COLO668 (cell line): ENCODE measurements around the gene SNAI1.
A peak's percentile ranks its signal among the peaks of the same experiment; 100 is the strongest.

Experiments used
- DNase-seq: peaks from one replicate; lab custom pipeline; 2025; ENCODE audit not compliant: unreplicated experiment; lab: John Stamatoyannopoulos, UW

The SNAI1 gene

DNA sequence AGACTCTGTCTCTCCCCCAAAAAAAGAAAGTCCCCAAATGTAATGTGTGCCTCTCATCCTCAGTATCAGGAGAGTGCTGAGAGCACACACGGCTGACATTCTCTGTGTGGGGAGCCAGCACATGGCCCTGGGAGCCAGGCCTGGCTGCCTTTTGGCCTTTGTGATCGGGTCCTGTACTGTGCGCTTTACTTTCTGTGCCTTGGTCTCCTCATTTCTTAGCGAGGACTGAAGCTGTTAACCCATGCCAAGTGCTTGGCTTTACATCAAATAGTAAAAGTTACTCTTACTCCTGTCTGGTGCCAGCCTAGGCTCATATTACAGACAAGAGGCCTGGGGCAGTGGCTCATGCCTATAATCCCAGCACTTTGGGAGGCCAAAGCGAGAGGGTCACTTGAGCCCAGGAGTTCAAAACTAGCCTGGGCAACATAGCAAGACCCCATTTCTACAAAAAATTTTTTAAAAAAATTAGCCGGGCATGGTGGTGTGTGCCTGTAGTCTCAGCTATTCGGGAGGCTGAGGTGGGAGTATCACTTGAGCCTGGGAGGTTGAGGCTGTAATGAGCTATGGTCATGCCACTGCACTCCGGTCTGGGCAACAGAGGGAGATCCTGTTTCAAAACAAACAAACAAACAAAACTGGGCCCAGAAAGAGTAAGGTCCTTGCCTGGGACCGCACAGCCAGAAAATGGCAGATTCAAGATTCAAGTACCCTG, 50.3 kb downstream of the SNAI1 start:
- DNase-seq, result no peak

DNA sequence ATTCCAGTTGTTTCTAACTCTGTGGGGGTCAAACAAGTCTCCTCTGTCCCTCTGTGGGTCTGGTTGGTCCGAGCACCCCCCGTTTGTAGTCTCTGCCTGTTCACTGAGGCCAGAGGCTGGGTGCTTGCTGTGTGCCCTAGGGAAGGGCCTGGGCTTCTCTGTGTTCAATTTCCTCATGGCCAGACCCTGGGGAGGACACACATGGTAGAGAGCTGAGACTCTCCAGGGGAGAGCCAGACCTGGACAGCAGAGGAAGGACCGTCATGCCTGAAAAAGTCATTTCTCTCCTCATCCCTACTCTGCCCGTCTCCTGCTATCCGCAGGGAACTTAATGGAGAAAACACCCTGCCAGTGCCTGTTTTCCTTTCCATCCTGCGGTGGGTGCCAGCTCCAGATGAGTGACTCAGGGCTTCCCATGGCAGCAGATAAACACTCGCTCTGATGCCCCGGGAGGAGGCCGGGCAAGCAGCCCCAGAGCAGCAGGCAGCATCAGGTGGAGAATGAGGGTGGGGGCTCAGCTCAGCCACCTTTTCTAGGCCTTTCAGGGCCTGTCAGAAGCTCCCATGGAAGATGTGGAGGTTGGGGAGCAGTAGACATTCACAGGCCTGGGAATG, 51.9 kb downstream of the SNAI1 start:
- DNase-seq, result no peak

DNA sequence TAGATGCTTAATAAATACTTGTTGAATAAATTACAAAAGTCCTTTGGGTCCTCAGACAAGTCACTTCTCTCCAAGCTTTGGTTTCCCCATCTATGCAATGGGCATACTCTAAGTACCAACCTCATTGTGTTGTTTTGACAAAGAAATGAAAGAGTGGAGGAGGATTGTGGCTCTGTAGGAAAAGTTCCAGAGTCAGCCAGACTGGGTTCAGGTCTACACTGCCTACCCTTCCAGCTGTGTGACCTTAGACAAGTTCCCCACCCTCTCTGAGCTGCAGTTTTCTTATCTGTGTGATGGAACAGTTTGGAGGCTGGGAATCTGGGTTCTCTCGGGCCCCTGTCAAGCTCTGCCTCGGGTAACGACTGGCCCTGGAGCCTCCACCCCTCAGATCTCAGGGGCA, 53.9 kb downstream of the SNAI1 start:
- no peak for DNase-seq

DNA sequence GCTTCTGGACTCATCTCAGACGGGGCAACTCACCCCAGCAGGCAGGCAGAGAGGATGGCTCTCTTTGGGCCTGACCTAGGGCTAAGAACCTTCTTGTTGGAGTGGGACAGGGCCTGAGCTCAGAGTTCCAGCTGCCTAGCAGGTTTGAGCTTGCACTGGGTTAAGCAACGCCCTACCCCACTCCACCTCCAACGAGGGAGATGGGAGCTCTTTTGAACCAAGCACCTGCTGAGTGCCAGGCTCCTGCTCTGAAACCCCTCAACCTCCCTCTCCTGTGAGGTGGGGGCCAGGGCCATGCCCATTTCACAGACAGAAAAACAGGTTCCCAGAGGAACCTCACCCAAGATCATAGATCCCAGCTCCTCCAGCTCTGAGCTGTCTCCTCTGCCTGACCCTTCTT, 54.3 kb downstream of the SNAI1 start:
- peak; percentile 35 for DNase-seq

DNA sequence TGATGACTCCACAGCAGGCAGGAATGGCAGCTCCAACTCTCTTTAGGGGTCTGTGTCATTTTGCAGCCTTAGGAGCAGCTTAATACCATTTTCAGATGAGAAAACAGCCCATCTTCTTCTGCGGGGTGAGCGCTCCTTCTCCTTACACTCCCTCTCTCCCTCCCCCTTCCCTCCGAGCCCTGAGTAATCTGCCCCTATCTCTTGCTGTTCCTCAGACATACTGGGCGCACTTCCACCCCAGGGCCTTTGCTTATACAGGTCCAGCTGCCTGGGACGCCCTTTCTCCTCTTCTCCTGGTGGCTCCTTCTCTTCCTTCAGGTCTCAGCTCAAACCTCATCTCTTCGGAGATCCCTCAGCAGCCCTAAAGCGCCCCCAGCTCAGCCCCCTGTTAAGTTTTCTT, 54.8 kb downstream of the SNAI1 start:
- DNase-seq, result no peak

- no peak for DNase-seq
Measured at GRCh38 chr20:50038169-50038568, 55.4 kb downstream of the SNAI1 start.
